Measurements from ENCODE around the gene FGF9.

Gene FGF9

DNA sequence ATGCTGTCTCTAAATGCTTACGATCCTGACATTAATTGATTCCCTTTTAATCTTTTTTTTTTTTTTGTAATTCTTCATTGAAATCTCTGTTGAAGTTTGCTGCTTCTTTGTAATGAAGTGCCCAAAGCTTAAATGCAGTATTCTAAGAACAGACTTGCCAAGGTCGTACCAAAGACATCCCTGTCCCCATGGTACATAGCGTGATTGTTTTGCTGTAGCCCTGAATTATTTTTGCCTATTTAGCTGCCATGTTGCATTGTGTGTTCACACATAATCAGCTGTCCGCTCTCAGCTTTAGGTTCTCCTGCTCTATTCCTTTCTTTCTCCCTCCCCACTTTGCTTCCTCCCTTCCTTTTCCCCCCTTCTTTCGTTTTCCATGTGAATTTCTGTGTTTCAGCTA, 21.1 kb downstream of the FGF9 start:
- no peak for TF ChIP-seq TCF4 (CRISPR knock-in tag; IDR thresholded peaks at IDR 0.05; ENCODE audit: borderline replicate concordance)
- no peak for TF ChIP-seq PPARA (CRISPR knock-in tag; IDR thresholded peaks at IDR 0.05; ENCODE audit: borderline replicate concordance)
- TF ChIP-seq ESRRG (CRISPR knock-in tag; IDR thresholded peaks at IDR 0.05): no peak
- no peak for TF ChIP-seq ZFP30 (CRISPR knock-in tag; IDR thresholded peaks at IDR 0.05)
- TF ChIP-seq ZNF8 (CRISPR knock-in tag; IDR thresholded peaks at IDR 0.05): no peak
- no peak for TF ChIP-seq ISL1 (CRISPR knock-in tag; IDR thresholded peaks at IDR 0.05)
- TF ChIP-seq OSR1 (CRISPR knock-in tag; IDR thresholded peaks at IDR 0.05): no peak
- no peak for TF ChIP-seq SNAI2 (CRISPR knock-in tag; IDR thresholded peaks at IDR 0.05)
- TF ChIP-seq, protein P1, sequence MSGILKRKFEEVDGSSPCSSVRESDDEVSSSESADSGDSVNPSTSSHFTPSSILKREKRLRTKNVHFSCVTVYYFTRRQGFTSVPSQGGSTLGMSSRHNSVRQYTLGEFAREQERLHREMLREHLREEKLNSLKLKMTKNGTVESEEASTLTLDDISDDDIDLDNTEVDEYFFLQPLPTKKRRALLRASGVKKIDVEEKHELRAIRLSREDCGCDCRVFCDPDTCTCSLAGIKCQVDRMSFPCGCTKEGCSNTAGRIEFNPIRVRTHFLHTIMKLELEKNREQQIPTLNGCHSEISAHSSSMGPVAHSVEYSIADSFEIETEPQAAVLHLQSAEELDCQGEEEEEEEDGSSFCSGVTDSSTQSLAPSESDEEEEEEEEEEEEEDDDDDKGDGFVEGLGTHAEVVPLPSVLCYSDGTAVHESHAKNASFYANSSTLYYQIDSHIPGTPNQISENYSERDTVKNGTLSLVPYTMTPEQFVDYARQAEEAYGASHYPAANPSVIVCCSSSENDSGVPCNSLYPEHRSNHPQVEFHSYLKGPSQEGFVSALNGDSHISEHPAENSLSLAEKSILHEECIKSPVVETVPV (CRISPR knock-in tag; IDR thresholded peaks at IDR 0.05): no peak
- TF ChIP-seq BACH2 (CRISPR knock-in tag; IDR thresholded peaks at IDR 0.05; ENCODE audit: borderline replicate concordance): no peak
- no peak for TF ChIP-seq TOX (CRISPR knock-in tag; IDR thresholded peaks at IDR 0.05; ENCODE audit: borderline replicate concordance)
- TF ChIP-seq, protein P2, sequence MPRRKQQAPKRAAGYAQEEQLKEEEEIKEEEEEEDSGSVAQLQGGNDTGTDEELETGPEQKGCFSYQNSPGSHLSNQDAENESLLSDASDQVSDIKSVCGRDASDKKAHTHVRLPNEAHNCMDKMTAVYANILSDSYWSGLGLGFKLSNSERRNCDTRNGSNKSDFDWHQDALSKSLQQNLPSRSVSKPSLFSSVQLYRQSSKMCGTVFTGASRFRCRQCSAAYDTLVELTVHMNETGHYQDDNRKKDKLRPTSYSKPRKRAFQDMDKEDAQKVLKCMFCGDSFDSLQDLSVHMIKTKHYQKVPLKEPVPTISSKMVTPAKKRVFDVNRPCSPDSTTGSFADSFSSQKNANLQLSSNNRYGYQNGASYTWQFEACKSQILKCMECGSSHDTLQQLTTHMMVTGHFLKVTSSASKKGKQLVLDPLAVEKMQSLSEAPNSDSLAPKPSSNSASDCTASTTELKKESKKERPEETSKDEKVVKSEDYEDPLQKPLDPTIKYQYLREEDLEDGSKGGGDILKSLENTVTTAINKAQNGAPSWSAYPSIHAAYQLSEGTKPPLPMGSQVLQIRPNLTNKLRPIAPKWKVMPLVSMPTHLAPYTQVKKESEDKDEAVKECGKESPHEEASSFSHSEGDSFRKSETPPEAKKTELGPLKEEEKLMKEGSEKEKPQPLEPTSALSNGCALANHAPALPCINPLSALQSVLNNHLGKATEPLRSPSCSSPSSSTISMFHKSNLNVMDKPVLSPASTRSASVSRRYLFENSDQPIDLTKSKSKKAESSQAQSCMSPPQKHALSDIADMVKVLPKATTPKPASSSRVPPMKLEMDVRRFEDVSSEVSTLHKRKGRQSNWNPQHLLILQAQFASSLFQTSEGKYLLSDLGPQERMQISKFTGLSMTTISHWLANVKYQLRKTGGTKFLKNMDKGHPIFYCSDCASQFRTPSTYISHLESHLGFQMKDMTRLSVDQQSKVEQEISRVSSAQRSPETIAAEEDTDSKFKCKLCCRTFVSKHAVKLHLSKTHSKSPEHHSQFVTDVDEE (CRISPR knock-in tag; IDR thresholded peaks at IDR 0.05): no peak
- TF ChIP-seq ZNF565 (CRISPR knock-in tag; conservative IDR thresholded peaks at IDR 0.05; ENCODE audit: low read depth): no peak
- no peak for TF ChIP-seq ARNTL (CRISPR knock-in tag; IDR thresholded peaks at IDR 0.05; ENCODE audit: borderline replicate concordance, low read depth)
- TF ChIP-seq, protein P3, sequence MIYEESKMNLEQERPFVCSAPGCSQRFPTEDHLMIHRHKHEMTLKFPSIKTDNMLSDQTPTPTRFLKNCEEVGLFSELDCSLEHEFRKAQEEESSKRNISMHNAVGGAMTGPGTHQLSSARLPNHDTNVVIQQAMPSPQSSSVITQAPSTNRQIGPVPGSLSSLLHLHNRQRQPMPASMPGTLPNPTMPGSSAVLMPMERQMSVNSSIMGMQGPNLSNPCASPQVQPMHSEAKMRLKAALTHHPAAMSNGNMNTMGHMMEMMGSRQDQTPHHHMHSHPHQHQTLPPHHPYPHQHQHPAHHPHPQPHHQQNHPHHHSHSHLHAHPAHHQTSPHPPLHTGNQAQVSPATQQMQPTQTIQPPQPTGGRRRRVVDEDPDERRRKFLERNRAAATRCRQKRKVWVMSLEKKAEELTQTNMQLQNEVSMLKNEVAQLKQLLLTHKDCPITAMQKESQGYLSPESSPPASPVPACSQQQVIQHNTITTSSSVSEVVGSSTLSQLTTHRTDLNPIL (CRISPR knock-in tag; IDR thresholded peaks at IDR 0.05; ENCODE audit: low read depth): no peak
- TF ChIP-seq, protein P4, sequence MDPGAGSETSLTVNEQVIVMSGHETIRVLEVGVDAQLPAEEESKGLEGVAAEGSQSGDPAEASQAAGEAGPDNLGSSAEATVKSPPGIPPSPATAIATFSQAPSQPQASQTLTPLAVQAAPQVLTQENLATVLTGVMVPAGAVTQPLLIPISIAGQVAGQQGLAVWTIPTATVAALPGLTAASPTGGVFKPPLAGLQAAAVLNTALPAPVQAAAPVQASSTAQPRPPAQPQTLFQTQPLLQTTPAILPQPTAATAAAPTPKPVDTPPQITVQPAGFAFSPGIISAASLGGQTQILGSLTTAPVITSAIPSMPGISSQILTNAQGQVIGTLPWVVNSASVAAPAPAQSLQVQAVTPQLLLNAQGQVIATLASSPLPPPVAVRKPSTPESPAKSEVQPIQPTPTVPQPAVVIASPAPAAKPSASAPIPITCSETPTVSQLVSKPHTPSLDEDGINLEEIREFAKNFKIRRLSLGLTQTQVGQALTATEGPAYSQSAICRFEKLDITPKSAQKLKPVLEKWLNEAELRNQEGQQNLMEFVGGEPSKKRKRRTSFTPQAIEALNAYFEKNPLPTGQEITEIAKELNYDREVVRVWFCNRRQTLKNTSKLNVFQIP (CRISPR knock-in tag; IDR thresholded peaks at IDR 0.05; ENCODE audit: borderline replicate concordance, low read depth): no peak
- TF ChIP-seq, protein P5, sequence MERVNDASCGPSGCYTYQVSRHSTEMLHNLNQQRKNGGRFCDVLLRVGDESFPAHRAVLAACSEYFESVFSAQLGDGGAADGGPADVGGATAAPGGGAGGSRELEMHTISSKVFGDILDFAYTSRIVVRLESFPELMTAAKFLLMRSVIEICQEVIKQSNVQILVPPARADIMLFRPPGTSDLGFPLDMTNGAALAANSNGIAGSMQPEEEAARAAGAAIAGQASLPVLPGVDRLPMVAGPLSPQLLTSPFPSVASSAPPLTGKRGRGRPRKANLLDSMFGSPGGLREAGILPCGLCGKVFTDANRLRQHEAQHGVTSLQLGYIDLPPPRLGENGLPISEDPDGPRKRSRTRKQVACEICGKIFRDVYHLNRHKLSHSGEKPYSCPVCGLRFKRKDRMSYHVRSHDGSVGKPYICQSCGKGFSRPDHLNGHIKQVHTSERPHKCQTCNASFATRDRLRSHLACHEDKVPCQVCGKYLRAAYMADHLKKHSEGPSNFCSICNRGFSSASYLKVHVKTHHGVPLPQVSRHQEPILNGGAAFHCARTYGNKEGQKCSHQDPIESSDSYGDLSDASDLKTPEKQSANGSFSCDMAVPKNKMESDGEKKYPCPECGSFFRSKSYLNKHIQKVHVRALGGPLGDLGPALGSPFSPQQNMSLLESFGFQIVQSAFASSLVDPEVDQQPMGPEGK (CRISPR knock-in tag; IDR thresholded peaks at IDR 0.05; ENCODE audit: borderline replicate concordance): no peak

DNA sequence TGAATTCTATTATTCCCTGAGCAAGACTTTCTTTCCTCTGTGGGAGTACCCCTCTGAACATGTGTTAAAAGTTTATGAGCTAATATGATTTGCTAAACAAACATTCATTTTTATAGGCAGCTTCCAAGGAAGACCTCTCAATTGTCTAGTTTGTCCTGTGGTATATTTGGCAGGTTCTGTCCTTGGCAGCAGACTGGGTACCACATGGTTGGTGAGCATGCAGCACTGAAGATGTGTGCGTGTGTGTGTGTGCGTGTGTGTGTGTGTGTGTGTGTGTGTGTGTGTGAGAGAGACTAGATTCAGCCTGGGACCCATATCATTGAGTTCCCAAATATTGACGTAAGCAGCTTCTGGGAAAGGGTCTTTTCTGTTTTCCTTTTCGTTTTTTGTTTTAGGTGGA, 24.0 kb downstream of the FGF9 start:
- TF ChIP-seq TOX (CRISPR knock-in tag; IDR thresholded peaks at IDR 0.05; ENCODE audit: borderline replicate concordance) (no peak), ESRRG (CRISPR knock-in tag; IDR thresholded peaks at IDR 0.05) (no peak), BACH2 (CRISPR knock-in tag; IDR thresholded peaks at IDR 0.05; ENCODE audit: borderline replicate concordance) (no peak), ZNF8 (CRISPR knock-in tag; IDR thresholded peaks at IDR 0.05) (no peak), PPARA (CRISPR knock-in tag; IDR thresholded peaks at IDR 0.05; ENCODE audit: borderline replicate concordance) (no peak), ZC3H10 (CRISPR knock-in tag; IDR thresholded peaks at IDR 0.05) (no peak), SNAI2 (CRISPR knock-in tag; IDR thresholded peaks at IDR 0.05) (no peak), ISL1 (CRISPR knock-in tag; IDR thresholded peaks at IDR 0.05) (no peak), GLIS3 (CRISPR knock-in tag; IDR thresholded peaks at IDR 0.05) (no peak), ARNTL (CRISPR knock-in tag; IDR thresholded peaks at IDR 0.05; ENCODE audit: borderline replicate concordance, low read depth) (no peak), ZFP30 (CRISPR knock-in tag; IDR thresholded peaks at IDR 0.05) (no peak), RARB (CRISPR knock-in tag; IDR thresholded peaks at IDR 0.05) (no peak)
- TF ChIP-seq, protein P4 (CRISPR knock-in tag; IDR thresholded peaks at IDR 0.05; ENCODE audit: borderline replicate concordance, low read depth): no peak

More for the DNA sequence above, 21.1 kb downstream of the FGF9 start:
- no peak for ATAC-seq

More for the DNA sequence above, 24.0 kb downstream of the FGF9 start:
- ATAC-seq: no peak
